HEK293 (cell line): Measurements from ENCODE around the gene KLHL28.

ENCODE experiments used
- CTCF ChIA-PET: fragments of 350-600 bp; formaldehyde crosslinking; extraction: SDS; loops from one replicate; lab custom pipeline; 2021; ENCODE audit warnings: antibody characterized with exemption; lab: Yijun Ruan, JAX
- POLR2A ChIA-PET: fragments of 300-600 bp; formaldehyde crosslinking; extraction: SDS; loops from one replicate; lab custom pipeline; 2020; ENCODE audit warnings: antibody characterized with exemption, inconsistent platforms; lab: Yijun Ruan, JAX
- H3K27ac ChIP-seq: fragments of 200-500 bp; sonication (Bioruptor generic); 2 replicates; pipeline ENCODE4 v1.5.1; 2014; ENCODE audit warnings: low read depth, low read length, control low read depth, inconsistent platforms; ENCODE audit errors: extremely low read depth
- H3K36me3 ChIP-seq, 2 experiments: fragments of 200-500 bp in 1 of 2; sonication (Bioruptor generic) in 1 of 2; 1 replicate in 1 of 2; 2 replicates in 1 of 2; pipeline ENCODE4 v1.5.1; 2014 to 2017; ENCODE audit warnings: inconsistent platforms in 2 of 2, low read length in 2 of 2; ENCODE audit not compliant: control insufficient read depth in 2 of 2, insufficient read depth in 1 of 2
- H3K4me1 ChIP-seq: fragments of 200-500 bp; sonication (Bioruptor generic); 2 replicates; pipeline ENCODE4 v1.5.1; 2014; ENCODE audit warnings: mild to moderate bottlenecking, low read length, inconsistent platforms; ENCODE audit not compliant: control insufficient read depth, insufficient read depth
- H3K4me3 ChIP-seq: 2 replicates; pipeline ENCODE4 v1.5.1; 2011; ENCODE audit warnings: low read depth, mild to moderate bottlenecking, control low read depth, low read length, moderate library complexity
- H3K9me3 ChIP-seq: fragments of 200-500 bp; sonication (Bioruptor generic); 2 replicates; pipeline ENCODE4 v1.5.1; 2014; ENCODE audit warnings: low read depth, low read length, inconsistent platforms; ENCODE audit not compliant: control insufficient read depth, insufficient read depth
- KLF17 ChIP-seq: fragments of 450-650 bp; formaldehyde crosslinking; IDR thresholded peaks from 2 replicates; pipeline ENCODE4 v1.5.1; 2016; ENCODE audit warnings: missing biosample characterization, missing genetic modification characterization
- ZEB2 ChIP-seq: fragments of 450-650 bp; formaldehyde crosslinking; IDR thresholded peaks from 2 replicates; pipeline ENCODE4 v1.5.1; 2016; ENCODE audit warnings: missing biosample characterization, missing genetic modification characterization
- ZNF133 ChIP-seq: fragments of 450-650 bp; formaldehyde crosslinking; IDR thresholded peaks from 2 replicates; pipeline ENCODE4 v1.5.1; 2016; ENCODE audit warnings: missing biosample characterization, missing genetic modification characterization
- ZNF16 ChIP-seq: fragments of 450-650 bp; formaldehyde crosslinking; IDR thresholded peaks from 2 replicates; pipeline ENCODE4 v1.5.1; 2016; ENCODE audit warnings: low read depth, missing biosample characterization, missing genetic modification characterization
- ZNF174 ChIP-seq: fragments of 450-650 bp; formaldehyde crosslinking; IDR thresholded peaks from 2 replicates; pipeline ENCODE4 v1.5.0; 2017; ENCODE audit warnings: missing biosample characterization, mild to moderate bottlenecking, missing genetic modification characterization
- ZNF19 ChIP-seq: fragments of 450-650 bp; formaldehyde crosslinking; IDR thresholded peaks from 2 replicates; pipeline ENCODE4; 2016; ENCODE audit warnings: missing biosample characterization, missing genetic modification characterization, low read depth
- ZNF324 ChIP-seq: fragments of 450-650 bp; formaldehyde crosslinking; IDR thresholded peaks from 2 replicates; pipeline ENCODE4 v1.5.1; 2016; ENCODE audit warnings: missing biosample characterization, missing genetic modification characterization
- ZNF529 ChIP-seq: fragments of 450-650 bp; formaldehyde crosslinking; IDR thresholded peaks from 2 replicates; pipeline ENCODE4 v1.5.1; 2017; ENCODE audit warnings: missing genetic modification characterization, missing biosample characterization; ENCODE audit not compliant: insufficient replicate concordance
- ZNF555 ChIP-seq: fragments of 450-650 bp; formaldehyde crosslinking; conservative IDR thresholded peaks from 2 replicates; pipeline ENCODE4 v1.5.1; 2017; ENCODE audit warnings: missing biosample characterization, mild to moderate bottlenecking, missing genetic modification characterization, inconsistent platforms
- ZNF558 ChIP-seq: fragments of 450-650 bp; formaldehyde crosslinking; IDR thresholded peaks from 2 replicates; pipeline ENCODE4 v1.5.1; 2016; ENCODE audit warnings: missing biosample characterization, missing genetic modification characterization
- ZNF654 ChIP-seq: fragments of 450-650 bp; formaldehyde crosslinking; IDR thresholded peaks from 2 replicates; pipeline ENCODE4 v1.5.1; 2016; ENCODE audit warnings: low read depth, missing biosample characterization, missing genetic modification characterization
- ZNF785 ChIP-seq: fragments of 450-650 bp; formaldehyde crosslinking; IDR thresholded peaks from 2 replicates; pipeline ENCODE4 v1.5.1; 2016; ENCODE audit warnings: missing biosample characterization, missing genetic modification characterization
- ZNF791 ChIP-seq: fragments of 450-650 bp; formaldehyde crosslinking; IDR thresholded peaks from 2 replicates; pipeline ENCODE4 v1.5.1; 2016; ENCODE audit warnings: missing biosample characterization, missing genetic modification characterization
- ZSCAN4 ChIP-seq: fragments of 450-650 bp; formaldehyde crosslinking; IDR thresholded peaks from 2 replicates; pipeline ENCODE4 v1.5.1; 2017; ENCODE audit warnings: missing biosample characterization, missing genetic modification characterization
- TF ChIP-seq, protein P1 (sequence below): fragments of 450-650 bp; formaldehyde crosslinking; IDR thresholded peaks from 2 replicates; pipeline ENCODE4 v1.5.1; 2016; ENCODE audit warnings: missing biosample characterization, missing genetic modification characterization
- TF ChIP-seq, protein P2 (sequence below): fragments of 450-650 bp; formaldehyde crosslinking; IDR thresholded peaks from 2 replicates; pipeline ENCODE4 v1.5.1; 2016; ENCODE audit warnings: missing biosample characterization, missing genetic modification characterization

The KLHL28 gene

GRCh38 chr14:44914849-44915248, 46.9 kb downstream of the KLHL28 start:
- no peaks in the 10 kb centered on the region for H3K36me3 ChIP-seq
- H3K27ac ChIP-seq = no peak overlapping the region
- no peak overlapping the region for H3K4me3 ChIP-seq
- H3K4me1 ChIP-seq = no peaks in the 10 kb centered on the region
- ChIA-PET CTCF (interaction anchor here (1.2 to 4.4 kb wide), 3 partner anchors 338 to 358 kb away, joined by 4 to 73 read pairs (median 6); partner anchors contain the start of gene MIS18BP1), POLR2A (no interaction called here)
- H3K9me3 ChIP-seq = no peaks in the 10 kb centered on the region
- TF ChIP-seq ZNF19 (tag by site-specific recombination) (no peak), ZNF558 (no peak), ZEB2 (no peak), ZSCAN4 (tag by site-specific recombination) (no peak), KLF17 (tag by site-specific recombination) (no peak), ZNF324 (tag by site-specific recombination) (no peak), ZNF133 (tag by site-specific recombination) (no peak)
- TF ChIP-seq, protein P1, sequence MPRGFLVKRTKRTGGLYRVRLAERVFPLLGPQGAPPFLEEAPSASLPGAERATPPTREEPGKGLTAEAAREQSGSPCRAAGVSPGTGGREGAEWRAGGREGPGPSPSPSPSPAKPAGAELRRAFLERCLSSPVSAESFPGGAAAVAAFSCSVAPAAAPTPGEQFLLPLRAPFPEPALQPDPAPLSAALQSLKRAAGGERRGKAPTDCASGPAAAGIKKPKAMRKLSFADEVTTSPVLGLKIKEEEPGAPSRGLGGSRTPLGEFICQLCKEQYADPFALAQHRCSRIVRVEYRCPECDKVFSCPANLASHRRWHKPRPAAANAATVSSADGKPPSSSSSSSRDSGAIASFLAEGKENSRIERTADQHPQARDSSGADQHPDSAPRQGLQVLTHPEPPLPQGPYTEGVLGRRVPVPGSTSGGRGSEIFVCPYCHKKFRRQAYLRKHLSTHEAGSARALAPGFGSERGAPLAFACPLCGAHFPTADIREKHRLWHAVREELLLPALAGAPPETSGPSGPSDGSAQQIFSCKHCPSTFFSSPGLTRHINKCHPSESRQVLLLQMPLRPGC (tag by site-specific recombination) = no peak

- Histone ChIP-seq H3K9me3 (no peaks in the 10 kb centered on the region), H3K4me1 (no peaks in the 10 kb centered on the region), H3K36me3 (no peaks in the 10 kb centered on the region), H3K4me3 (no peak overlapping the region), H3K27ac (no peak overlapping the region)
- POLR2A ChIA-PET = no interaction called here
- CTCF ChIA-PET = interaction anchor here (0.8 to 4.4 kb wide), 5 partner anchors 12 to 355 kb away, joined by 3 to 73 read pairs (median 3); partner anchors contain the start of gene FKBP3
- no peak for TF ChIP-seq ZNF555 (tag by site-specific recombination)
- no peak for TF ChIP-seq ZNF785 (tag by site-specific recombination)
- TF ChIP-seq ZNF174 (tag by site-specific recombination) = no peak
- no peak for TF ChIP-seq ZNF791 (tag by site-specific recombination)
- TF ChIP-seq, protein P2, sequence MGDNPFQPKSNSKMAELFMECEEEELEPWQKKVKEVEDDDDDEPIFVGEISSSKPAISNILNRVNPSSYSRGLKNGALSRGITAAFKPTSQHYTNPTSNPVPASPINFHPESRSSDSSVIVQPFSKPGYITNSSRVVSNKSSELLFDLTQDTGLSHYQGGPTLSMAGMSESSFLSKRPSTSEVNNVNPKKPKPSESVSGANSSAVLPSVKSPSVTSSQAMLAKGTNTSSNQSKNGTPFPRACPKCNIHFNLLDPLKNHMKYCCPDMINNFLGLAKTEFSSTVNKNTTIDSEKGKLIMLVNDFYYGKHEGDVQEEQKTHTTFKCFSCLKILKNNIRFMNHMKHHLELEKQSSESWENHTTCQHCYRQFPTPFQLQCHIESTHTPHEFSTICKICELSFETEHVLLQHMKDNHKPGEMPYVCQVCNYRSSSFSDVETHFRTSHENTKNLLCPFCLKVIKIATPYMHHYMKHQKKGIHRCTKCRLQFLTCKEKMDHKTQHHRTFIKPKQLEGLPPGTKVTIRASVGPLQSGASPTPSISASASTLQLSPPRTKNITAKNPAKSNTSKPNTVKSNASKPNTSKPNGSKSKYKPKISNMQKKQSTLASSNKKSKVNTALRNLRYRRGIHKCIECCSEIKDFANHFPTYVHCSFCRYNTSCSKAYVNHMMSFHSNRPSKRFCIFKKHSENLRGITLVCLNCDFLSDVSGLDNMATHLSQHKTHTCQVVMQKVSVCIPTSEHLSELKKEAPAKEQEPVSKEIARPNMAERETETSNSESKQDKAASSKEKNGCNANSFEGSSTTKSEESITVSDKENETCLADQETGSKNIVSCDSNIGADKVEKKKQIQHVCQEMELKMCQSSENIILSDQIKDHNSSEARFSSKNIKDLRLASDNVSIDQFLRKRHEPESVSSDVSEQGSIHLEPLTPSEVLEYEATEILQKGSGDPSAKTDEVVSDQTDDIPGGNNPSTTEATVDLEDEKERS (tag by site-specific recombination) = no peak
- TF ChIP-seq ZNF654 (tag by site-specific recombination) = no peak
- TF ChIP-seq ZNF16 (tag by site-specific recombination) = no peak
- no peak for TF ChIP-seq ZNF529
These were observed 49.5 kb downstream of the KLHL28 start for GRCh38 chr14:44912041-44912869.
